Middle frontal gyrus (tissue), 1 donor: Measurements from ENCODE around the gene GPR137B.

Source experiments
- DNase-seq: peaks from one replicate; pipeline ENCODE4 v3.0.0-alpha.2; 2015; ENCODE audit warnings: low spot score; ENCODE audit errors: extremely low spot score

The GPR137B gene

GRCh38 chr1:236200925-236201324 is 58.6 kb downstream of the GPR137B start:
- DNase-seq = no peak

- DNase-seq = no peak
These were observed 59.4 kb downstream of the GPR137B start for GRCh38 chr1:236201786-236202185.

DNA sequence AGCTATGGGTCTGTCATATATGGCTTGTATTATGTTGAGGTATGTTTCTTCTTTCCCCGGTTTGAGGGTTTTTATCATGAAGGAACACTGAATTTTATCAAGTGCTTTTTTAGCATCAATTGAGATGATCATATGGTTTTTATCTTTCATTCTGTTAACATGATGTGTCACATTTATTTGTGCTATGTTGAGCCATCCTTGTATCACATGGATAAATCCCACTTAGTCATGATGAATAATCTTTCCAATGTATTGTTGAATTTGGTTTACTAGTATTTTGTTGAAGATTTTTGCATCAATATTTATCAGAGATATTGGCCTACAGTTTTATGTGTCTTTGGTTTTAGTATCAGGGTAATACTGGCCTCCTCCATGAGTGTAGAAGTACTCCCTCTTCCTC is 61.7 kb downstream of the GPR137B start:
- DNase-seq = no peak

- no peak for DNase-seq
These were observed 62.3 kb downstream of the GPR137B start for GRCh38 chr1:236204656-236205055.

- DNase-seq = no peak
These were observed 64.2 kb downstream of the GPR137B start for GRCh38 chr1:236206548-236206947.

DNA sequence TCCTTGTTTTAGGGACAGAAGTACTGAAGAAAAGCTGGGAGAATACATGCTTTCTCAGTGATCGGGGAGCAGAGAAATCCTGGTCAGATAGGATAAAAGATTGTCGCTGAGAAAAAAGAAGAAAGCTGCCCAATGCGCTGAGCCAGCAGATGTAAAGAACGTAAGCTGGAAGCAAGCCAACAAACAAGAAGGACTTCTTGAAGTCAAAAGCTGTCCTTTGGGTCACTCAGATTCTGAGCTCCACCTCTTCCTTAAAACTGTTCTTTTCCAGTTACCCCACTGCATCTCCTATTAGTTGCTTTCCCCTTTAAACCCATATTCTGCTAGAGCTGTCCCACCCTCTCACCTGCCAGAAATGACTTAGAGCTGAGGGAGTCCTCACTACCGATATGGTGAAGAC is 64.8 kb downstream of the GPR137B start:
- no peak for DNase-seq

DNA sequence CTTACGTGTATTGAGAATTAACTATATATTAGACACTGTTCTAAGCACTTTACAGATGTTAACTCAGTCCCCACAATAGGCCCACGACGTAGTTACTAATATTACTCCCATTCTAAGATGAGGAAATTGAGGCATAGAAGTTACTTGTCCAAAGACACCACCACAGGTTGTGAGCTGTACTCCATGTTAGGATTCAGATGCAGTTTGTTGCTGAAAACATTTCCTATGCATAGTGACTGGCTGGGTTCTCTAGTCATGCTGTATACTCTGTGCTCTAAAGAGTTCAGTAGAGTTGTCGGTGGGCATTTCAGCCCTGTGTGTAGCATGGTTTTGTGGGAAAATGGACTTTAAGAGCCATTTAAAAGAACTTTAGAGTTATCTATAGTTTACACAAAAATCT is 65.2 kb downstream of the GPR137B start:
- no peak for DNase-seq

DNA sequence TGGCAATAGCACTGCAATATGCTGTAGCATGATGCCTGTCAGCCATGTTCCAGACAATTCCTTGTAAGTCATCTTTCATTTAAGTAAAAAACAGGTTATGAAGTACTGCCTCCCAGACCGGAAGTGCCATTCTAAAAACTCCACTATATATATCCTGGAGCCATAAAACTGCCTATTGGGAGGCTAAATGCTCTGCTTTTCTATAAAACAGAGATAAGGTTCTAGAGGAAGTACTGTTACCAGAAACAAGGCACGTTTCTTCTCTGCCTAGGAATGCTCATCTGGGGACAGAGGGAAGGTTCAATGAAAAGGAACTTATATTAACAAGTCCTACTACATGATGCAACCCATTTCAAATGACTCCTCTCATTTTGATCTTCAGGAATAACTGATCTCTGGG is 66.8 kb downstream of the GPR137B start:
- no peak for DNase-seq

GRCh38 chr1:236209713-236210112 is 67.4 kb downstream of the GPR137B start:
- DNase-seq = no peak

- DNase-seq = no peak
These were observed 69.5 kb downstream of the GPR137B start for GRCh38 chr1:236211815-236212214.

DNA sequence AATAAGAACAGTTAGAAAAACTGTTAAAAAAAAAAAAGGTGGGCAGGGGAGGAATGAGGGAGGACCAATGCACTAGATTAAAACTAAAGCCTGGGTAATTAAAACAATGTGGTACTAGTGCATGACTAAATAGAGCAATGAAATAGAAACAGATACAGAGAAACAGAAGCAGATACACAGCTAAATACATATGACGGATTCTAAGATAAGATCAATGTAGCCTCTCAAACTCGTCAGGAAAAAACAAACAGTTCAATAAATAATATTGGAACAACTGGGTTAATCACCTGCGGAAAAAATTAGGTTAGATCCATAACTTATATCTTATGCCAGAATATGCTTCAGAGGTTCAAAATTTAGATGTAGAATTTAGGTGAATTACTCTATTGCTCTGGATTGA is 71.2 kb downstream of the GPR137B start:
- no peak for DNase-seq

DNA sequence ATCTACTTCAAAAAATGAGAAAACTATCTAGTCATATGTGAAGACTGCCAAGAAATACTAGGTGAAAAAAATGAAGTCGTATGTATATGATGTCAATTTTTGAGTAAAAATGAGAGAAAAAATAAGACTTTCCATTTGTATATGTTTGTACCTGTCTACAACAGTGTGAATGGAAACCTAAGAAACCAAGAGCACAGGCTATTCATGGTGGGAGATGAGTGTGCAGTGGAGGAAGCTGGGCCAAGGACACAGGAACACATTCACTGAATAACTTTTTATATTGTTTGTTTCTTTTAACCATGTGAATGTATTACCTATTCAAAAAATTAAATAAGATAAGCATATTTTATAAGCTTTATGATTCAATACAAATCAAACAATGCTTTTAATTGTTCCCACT is 72.4 kb downstream of the GPR137B start:
- no peak for DNase-seq

DNA sequence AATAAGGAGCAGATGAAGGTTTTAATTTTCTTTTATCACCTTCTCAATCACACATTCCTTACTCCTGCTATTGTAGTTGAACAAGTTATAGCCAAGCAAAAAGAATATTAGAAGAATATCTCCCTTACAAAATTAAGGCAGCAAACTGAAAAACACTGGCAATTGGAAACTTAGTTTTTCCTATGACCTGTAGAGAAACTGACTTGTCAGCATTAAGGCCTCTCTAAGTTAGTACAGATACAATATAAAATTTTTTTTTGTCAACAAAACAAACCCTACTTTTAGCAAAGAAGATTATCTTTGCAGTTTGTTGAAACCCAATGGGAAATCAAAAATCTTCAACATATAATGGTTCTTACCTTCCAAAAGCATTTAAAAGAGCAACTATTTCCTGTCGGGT is 78.1 kb downstream of the GPR137B start:
- DNase-seq = no peak

GRCh38 chr1:236222632-236223031 is 80.3 kb downstream of the GPR137B start:
- no peak for DNase-seq

- no peak for DNase-seq
These were observed 86.1 kb downstream of the GPR137B start for GRCh38 chr1:236228411-236228810.

GRCh38 chr1:236235116-236235515 is 92.8 kb downstream of the GPR137B start:
- no peak for DNase-seq

GRCh38 chr1:236239092-236239585 is 96.8 kb downstream of the GPR137B start:
- DNase-seq = no peak

GRCh38 chr1:236240675-236241074 is 98.3 kb downstream of the GPR137B start:
- DNase-seq = no peak

DNA sequence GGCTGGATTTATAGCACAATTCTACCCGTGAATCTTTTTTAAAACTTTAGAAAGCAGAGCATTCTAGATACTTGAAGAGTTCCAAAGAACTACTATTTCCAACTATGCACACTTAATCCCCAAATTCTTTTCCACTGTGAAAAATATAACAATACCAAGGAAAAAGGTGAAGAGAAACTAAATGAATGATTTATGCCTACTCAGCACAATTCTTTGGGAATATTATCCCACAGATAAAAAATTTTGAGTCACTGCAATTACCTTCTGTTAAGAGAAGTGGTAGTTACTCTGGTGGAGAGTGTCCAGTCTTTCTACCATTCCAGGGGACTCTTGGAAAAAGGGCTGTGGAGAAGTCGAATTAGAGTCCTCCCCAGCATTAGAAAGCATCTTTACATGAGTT is 100.2 kb downstream of the GPR137B start:
- no peak for DNase-seq

- no peak for DNase-seq
These were observed 104.9 kb downstream of the GPR137B start for GRCh38 chr1:236247286-236247685.

GRCh38 chr1:236251587-236251986 is 109.2 kb downstream of the GPR137B start:
- no peak for DNase-seq

DNA sequence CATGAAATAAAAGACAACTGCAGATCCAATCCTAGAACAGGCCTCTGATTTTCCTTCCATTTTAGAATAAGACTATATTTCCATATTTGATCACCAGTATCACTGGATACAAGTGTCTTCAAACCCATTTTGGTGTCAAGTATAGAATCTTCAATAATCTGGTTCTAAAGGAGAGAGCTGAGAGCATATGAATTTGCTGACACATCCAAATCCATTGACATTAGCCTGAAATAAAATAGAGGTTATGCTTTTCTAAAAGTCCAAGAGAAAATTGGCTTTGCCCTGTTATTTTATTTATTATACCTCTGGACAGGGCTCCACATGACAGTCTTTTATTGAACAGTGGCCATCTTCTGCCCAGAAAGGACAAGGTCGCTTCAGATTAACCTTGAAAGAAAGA is 110.8 kb downstream of the GPR137B start:
- no peak for DNase-seq

DNA sequence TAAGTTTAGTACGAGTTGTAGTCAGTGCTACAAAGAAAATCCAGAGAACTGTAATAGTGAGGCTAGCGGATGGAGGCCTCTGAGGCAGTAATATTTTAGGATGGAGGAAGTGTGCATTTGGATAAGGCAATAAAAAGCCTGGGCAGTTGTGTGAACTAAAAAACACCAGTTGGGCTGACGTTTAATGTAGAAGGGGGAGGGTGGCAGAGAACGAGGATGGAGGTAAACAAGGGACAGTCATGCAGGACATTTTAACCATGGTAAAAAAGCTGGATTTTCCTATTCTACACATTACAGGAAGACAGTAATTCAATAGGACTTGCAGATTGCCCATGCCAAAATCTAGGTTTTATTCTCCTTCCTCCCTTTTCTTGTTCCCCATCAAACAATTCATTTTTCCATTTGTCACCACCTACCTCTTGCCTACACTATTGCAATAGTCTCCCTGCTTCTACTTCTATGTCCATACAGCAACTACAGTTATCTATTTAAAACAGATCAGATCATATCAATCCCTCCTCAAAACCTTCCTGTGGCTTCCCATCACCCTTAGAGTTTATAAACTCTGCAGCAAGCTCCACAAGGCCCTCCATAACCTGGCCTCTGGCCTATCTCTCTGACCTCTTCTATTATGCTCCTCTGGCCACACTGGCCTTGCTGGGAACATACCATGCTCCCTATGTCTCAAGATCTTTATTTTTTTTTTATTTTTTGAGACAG is 111.7 kb downstream of the GPR137B start:
- no peak for DNase-seq

DNA sequence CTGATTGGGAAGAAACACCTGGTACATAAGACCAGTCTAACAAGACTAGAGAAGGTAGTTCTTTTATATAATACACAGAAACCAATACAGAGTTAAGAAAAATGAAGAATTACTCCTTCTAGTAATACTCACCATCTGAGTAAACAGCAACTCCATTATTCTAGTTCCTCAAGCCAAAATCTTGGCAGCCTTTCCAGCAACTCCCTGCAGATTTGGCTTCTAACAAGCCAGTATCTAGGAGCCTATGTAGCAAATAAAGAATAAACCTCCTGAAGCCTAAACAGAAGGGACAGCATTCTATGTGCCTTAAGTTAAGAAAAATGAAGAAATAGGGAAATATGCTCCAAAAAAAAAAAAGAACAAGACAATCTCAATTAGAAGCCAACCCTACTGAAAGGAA is 114.9 kb downstream of the GPR137B start:
- DNase-seq = no peak
